PFSK-1 (cell line): ENCODE results near the gene IL3.

ENCODE experiments used
- FOXP2 ChIP-seq: optimal IDR thresholded peaks from 2 replicates; pipeline ENCODE3; 2011; ENCODE audit warnings: borderline replicate concordance, control low read depth, inconsistent platforms; ENCODE audit not compliant: insufficient read depth; ENCODE audit errors: extremely low read length, extremely low read depth
- POLR2AphosphoS5 ChIP-seq: IDR thresholded peaks from 2 replicates; pipeline ENCODE4 v1.6.1; 2012; ENCODE audit warnings: low read depth, mild to moderate bottlenecking, control low read depth, low read length, moderate library complexity
- REST ChIP-seq, 2 experiments: IDR thresholded peaks; 2 replicates each; pipeline versions ENCODE4 v1.6.1 to v1.8.0; 2011 to 2012; ENCODE audit warnings: low read depth in 2 of 2, low read length in 2 of 2, control low read depth in 1 of 2, inconsistent platforms in 1 of 2, mild to moderate bottlenecking in 1 of 2, moderate library complexity in 1 of 2; ENCODE audit not compliant: insufficient read depth in 1 of 2
- SIN3A ChIP-seq: IDR thresholded peaks from 2 replicates; pipeline ENCODE4 v1.6.1; 2012; ENCODE audit warnings: mild to moderate bottlenecking, low read length, moderate library complexity, borderline replicate concordance; ENCODE audit not compliant: insufficient read depth
- TAF1 ChIP-seq: IDR thresholded peaks from 2 replicates; pipeline ENCODE4 v1.6.1; 2012; ENCODE audit warnings: low read length, control low read depth, borderline replicate concordance; ENCODE audit not compliant: insufficient read depth

The IL3 gene

DNA sequence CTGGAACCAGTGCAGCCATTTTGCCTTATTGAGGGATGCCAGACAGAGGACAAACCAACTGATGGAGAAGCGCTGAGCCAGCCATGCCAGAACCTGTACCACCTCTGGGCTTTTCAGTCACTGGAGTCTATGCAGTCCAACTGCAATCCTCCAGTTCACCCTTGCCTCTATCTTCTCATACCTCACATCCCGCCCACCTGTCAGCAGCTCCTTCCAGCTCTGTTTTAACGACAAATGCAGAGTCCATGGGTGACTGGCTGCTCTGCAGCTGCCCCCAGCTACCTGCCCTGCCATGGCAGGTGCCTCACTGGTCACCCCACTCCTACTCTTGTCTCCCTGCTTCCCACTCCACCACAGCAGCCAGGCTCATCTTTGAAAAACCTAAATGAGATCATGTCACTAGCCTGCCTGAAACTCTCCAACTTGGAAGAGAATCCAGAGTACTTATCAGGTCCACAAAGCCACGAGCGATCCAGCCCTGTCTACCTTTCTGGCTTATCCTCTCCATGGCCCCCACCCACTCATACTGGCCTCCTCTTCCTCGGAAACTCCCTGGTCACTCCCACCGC is 35.0 kb upstream of the IL3 start:
- TF ChIP-seq FOXP2 (no peak), SIN3A (no peak), REST (IDR thresholded peaks at IDR 0.05; ENCODE audit: insufficient read depth in 1 of 2, low read depth in 2 of 2, low read length in 2 of 2) (no peak), TAF1 (no peak), POLR2AphosphoS5 (no peak)

DNA sequence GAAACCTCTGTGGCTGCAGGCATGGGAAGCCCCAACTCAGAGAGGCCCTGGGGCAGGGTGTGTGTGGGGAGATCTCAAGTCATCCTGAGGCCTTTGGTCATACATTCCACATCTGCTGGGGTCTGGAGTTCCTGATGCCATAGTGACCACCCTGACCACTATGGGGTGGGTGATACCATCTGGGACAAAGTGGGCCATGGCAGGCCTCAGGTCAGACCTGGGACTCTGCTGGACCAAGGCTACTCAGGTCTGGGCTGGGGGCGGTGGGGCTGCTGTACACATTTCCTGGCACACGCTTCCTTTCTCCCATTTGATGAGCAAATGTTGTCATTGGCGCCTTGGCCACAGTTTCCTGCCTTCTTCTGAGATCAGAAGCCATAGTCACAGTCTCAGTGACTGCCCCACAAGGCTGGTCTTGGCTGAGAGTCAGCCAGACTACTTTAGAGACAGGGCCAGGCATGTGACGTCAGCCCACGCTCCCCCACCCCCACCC is 33.9 kb upstream of the IL3 start:
- TF ChIP-seq FOXP2 (no peak), SIN3A (no peak), TAF1 (no peak), REST (IDR thresholded peaks at IDR 0.05; ENCODE audit: insufficient read depth in 1 of 2, low read depth in 2 of 2, low read length in 2 of 2) (no peak), POLR2AphosphoS5 (no peak)

- TF ChIP-seq FOXP2 (no peak), SIN3A (no peak), POLR2AphosphoS5 (no peak), REST (IDR thresholded peaks at IDR 0.05; ENCODE audit: insufficient read depth in 1 of 2, low read depth in 2 of 2, low read length in 2 of 2) (no peak), TAF1 (no peak)
Measured at GRCh38 chr5:132027027-132027426, 33.4 kb upstream of the IL3 start.

- TF ChIP-seq FOXP2 (no peak), TAF1 (no peak), REST (IDR thresholded peaks at IDR 0.05; ENCODE audit: insufficient read depth in 1 of 2, low read depth in 2 of 2, low read length in 2 of 2) (no peak), POLR2AphosphoS5 (no peak), SIN3A (no peak)
Measured at GRCh38 chr5:132029609-132030330, 30.7 kb upstream of the IL3 start.
